ENCODE measurements around the gene FSTL5.

The FSTL5 gene

GRCh38 chr4:162102713-162103112, 61.1 kb downstream of the FSTL5 start:
- no peak for DNase-seq

GRCh38 chr4:162101337-162101736, 62.5 kb downstream of the FSTL5 start:
- no peak for DNase-seq

- DNase-seq, result peak; percentile 1
Observed at GRCh38 chr4:162075726-162076125, 88.1 kb downstream of the FSTL5 start.

GRCh38 chr4:162061214-162061613, 102.6 kb downstream of the FSTL5 start:
- DNase-seq, result peak; percentile 22

- DNase-seq, result no peak
Observed at GRCh38 chr4:162059656-162060055, 104.1 kb downstream of the FSTL5 start.

GRCh38 chr4:162056990-162057389, 106.8 kb downstream of the FSTL5 start:
- DNase-seq, result no peak

- no peak for DNase-seq
Observed at GRCh38 chr4:162046135-162046534, 117.7 kb downstream of the FSTL5 start.

- no peak for DNase-seq
Observed at GRCh38 chr4:162038112-162038511, 125.7 kb downstream of the FSTL5 start.

GRCh38 chr4:162017863-162018262, 145.9 kb downstream of the FSTL5 start:
- no peak for DNase-seq

GRCh38 chr4:162016991-162017390, 146.8 kb downstream of the FSTL5 start:
- no peak for DNase-seq

GRCh38 chr4:162016219-162016618, 147.6 kb downstream of the FSTL5 start:
- no peak for DNase-seq

GRCh38 chr4:162015090-162015489, 148.7 kb downstream of the FSTL5 start:
- DNase-seq, result peak; percentile 61

- DNase-seq, result peak; percentile 28
Observed at GRCh38 chr4:162011089-162011488, 152.7 kb downstream of the FSTL5 start.

- DNase-seq, result peak; percentile 9
Observed at GRCh38 chr4:162010362-162010761, 153.4 kb downstream of the FSTL5 start.

GRCh38 chr4:161992317-161992716, 171.5 kb downstream of the FSTL5 start:
- no peak for DNase-seq

- DNase-seq, result no peak
Observed at GRCh38 chr4:161991811-161992210, 172.0 kb downstream of the FSTL5 start.

GRCh38 chr4:161990721-161991120, 173.1 kb downstream of the FSTL5 start:
- DNase-seq, result no peak

- DNase-seq, result no peak
Observed at GRCh38 chr4:161988946-161989345, 174.9 kb downstream of the FSTL5 start.

GRCh38 chr4:161987611-161988010, 176.2 kb downstream of the FSTL5 start:
- DNase-seq, result no peak

- DNase-seq, result no peak
Observed at GRCh38 chr4:161952382-161952781, 211.4 kb downstream of the FSTL5 start.

- peak; percentile 36 for DNase-seq
Observed at GRCh38 chr4:161949946-161950725, 213.7 kb downstream of the FSTL5 start.

GRCh38 chr4:161948026-161948770, 215.6 kb downstream of the FSTL5 start:
- no peak for DNase-seq

GRCh38 chr4:161937596-161937995, 226.2 kb downstream of the FSTL5 start:
- DNase-seq, result no peak
